HepG2 (cell line): ENCODE results near the gene SEC16A. TPM values are rescaled to one million over a fixed set of nuclear protein-coding genes. Genes with fewer than 3 reads are reported as not detected.

Experiments
- ATAC-seq: fragments of 200-7000 bp; cut with Tn5 transposase; 3 replicates; pipeline ENCODE4 v1.9.1; 2020; ENCODE audit warnings: mild to moderate bottlenecking, moderate library complexity
- BruUV-seq: library from RNA; stranded (reverse); fragments of 400-500 nt; replicated peaks from 2 replicates; lab custom pipeline; 2021; lab: Mats Ljungman, UMichigan
- CTCF ChIA-PET: fragments of 300-600 bp; formaldehyde crosslinking; extraction: SDS; loops from one replicate; lab custom pipeline; 2021; ENCODE audit warnings: low total read pairs, inconsistent platforms, low intra/inter-chr PET ratio; lab: Yijun Ruan, JAX
- POLR2A ChIA-PET: fragments of 350-600 bp; sonication (Branson Sonifier 250); formaldehyde crosslinking; loops from one replicate; lab custom pipeline; 2020; ENCODE audit warnings: antibody characterized with exemption, inconsistent platforms; lab: Yijun Ruan, JAX
- DNase-seq: peaks from one replicate; pipeline ENCODE4 v3.0.0-alpha.2; 2015; ENCODE audit warnings: low spot score
- FAIRE-seq: peaks from 3 replicates; lab custom pipeline; 2011; peaks lifted over from hg19 to GRCh38; lab: Jason Lieb, UNC
- H2AFZ ChIP-seq: one replicate; pipeline ENCODE4 v1.6.1; 2011; ENCODE audit warnings: low read length, inconsistent platforms
- H3K27ac ChIP-seq: fragments of 300-600 bp; 3 replicates; pipeline ENCODE4 v1.8.0; 2011; ENCODE audit warnings: mixed run types, mild to moderate bottlenecking, mixed read lengths, low read length, inconsistent platforms; ENCODE audit not compliant: insufficient read depth; ENCODE audit errors: extremely low read length
- H3K27me3 ChIP-seq, 2 experiments: fragments of 200-600 bp in 1 of 2; 2 replicates in 1 of 2; 3 replicates in 1 of 2; pipeline versions ENCODE4 v1.6.0 to v1.8.0; 2011; ENCODE audit warnings: low read length in 2 of 2, mild to moderate bottlenecking in 2 of 2, moderate library complexity in 2 of 2, inconsistent platforms in 1 of 2; ENCODE audit not compliant: insufficient read depth in 2 of 2, control insufficient read depth in 1 of 2
- H3K36me3 ChIP-seq, 2 experiments: fragments of 200-600 bp in 1 of 2; replicated peaks in 1 of 2; 2 replicates in 1 of 2; 3 replicates in 1 of 2; pipeline versions ENCODE4 v1.5.1 to v1.8.0; 2011; ENCODE audit warnings: low read length in 2 of 2, inconsistent platforms in 1 of 2; ENCODE audit not compliant: insufficient read depth in 2 of 2, control insufficient read depth in 1 of 2
- H3K4me1 ChIP-seq: 2 replicates; pipeline ENCODE4 v1.5.1; 2012; ENCODE audit warnings: low read length, inconsistent platforms; ENCODE audit not compliant: insufficient read depth
- H3K4me2 ChIP-seq: 2 replicates; pipeline ENCODE4 v1.6.0; 2011; ENCODE audit warnings: low read depth, low read length, inconsistent platforms
- H3K4me3 ChIP-seq, 3 experiments: fragments of 200-600 bp in 1 of 3; sonication (generic), shearing (Covaris generic) in 1 of 3; replicated peaks in 1 of 3; 2 replicates each; pipeline ENCODE4 v1.5.1; 2011 to 2016; ENCODE audit warnings: low read length in 3 of 3, inconsistent platforms in 2 of 3, low read depth in 2 of 3, mild to moderate bottlenecking in 2 of 3, control low read depth in 1 of 3, mixed read lengths in 1 of 3; ENCODE audit not compliant: insufficient read depth in 1 of 3
- H3K79me2 ChIP-seq: one replicate; pipeline ENCODE4 v1.6.1; 2011; ENCODE audit warnings: low read length, inconsistent platforms; ENCODE audit not compliant: insufficient read depth
- H3K9ac ChIP-seq: 2 replicates; pipeline ENCODE4 v1.6.0; 2011; ENCODE audit warnings: mild to moderate bottlenecking, low read depth, low read length, inconsistent platforms; ENCODE audit not compliant: insufficient read depth
- H3K9me3 ChIP-seq: 2 replicates; pipeline ENCODE4 v1.5.1; 2012; ENCODE audit warnings: mild to moderate bottlenecking, low read length
- H4K20me1 ChIP-seq: 2 replicates; pipeline ENCODE4 v1.6.0; 2011; ENCODE audit warnings: inconsistent platforms, mild to moderate bottlenecking, low read length, moderate library complexity; ENCODE audit not compliant: insufficient read depth
- DPF2 ChIP-seq: sonication (generic); formaldehyde crosslinking; IDR thresholded peaks from 2 replicates; pipeline ENCODE4 v1.4.0; 2020; ENCODE audit warnings: mild to moderate bottlenecking, low read depth, missing genetic modification reagents, borderline replicate concordance
- ERF ChIP-seq: IDR thresholded peaks from 2 replicates; pipeline ENCODE4 v1.6.1; 2018; ENCODE audit warnings: missing biosample characterization, missing genetic modification reagents
- FOXK2 ChIP-seq: fragments of 450-650 bp; IDR thresholded peaks from 2 replicates; pipeline ENCODE4 v1.6.1; 2016
- HNRNPL ChIP-seq: fragments of 200-400 bp; formaldehyde crosslinking; IDR thresholded peaks from 2 replicates; pipeline ENCODE4 v1.6.1; 2017; ENCODE audit warnings: mild to moderate bottlenecking, low read depth, low read length
- KLF9 ChIP-seq: IDR thresholded peaks from 2 replicates; pipeline ENCODE4 v1.6.1; 2016; ENCODE audit warnings: low read depth
- PAXIP1 ChIP-seq: sonication (generic); formaldehyde crosslinking; conservative IDR thresholded peaks from 2 replicates; pipeline ENCODE4 v1.4.0; 2020; ENCODE audit warnings: mild to moderate bottlenecking, missing genetic modification reagents, moderate library complexity
- SMYD3 ChIP-seq: sonication (generic); formaldehyde crosslinking; IDR thresholded peaks from 2 replicates; pipeline ENCODE4 v1.8.1; 2023; ENCODE audit warnings: mild to moderate bottlenecking, missing genetic modification reagents
- STAG1 ChIP-seq: sonication (generic); formaldehyde crosslinking; IDR thresholded peaks from 2 replicates; pipeline ENCODE4 v1.4.0; 2020; ENCODE audit warnings: missing genetic modification reagents
- ZNF382 ChIP-seq: sonication (generic); formaldehyde crosslinking; IDR thresholded peaks from 2 replicates; pipeline ENCODE4 v1.5.0; 2020; ENCODE audit warnings: missing genetic modification reagents, mild to moderate bottlenecking, borderline replicate concordance
- ZNF792 ChIP-seq: IDR thresholded peaks from 2 replicates; pipeline ENCODE4 v1.6.1; 2016
- WGBS: methylation state at CpG from one replicate; pipeline ENCODE4 v1.1.6; 2017; ENCODE audit warnings: low lambda C conversion rate; 5-methylcytosine and 5-hydroxymethylcytosine counted together
- in situ Hi-C: cut with HindIII; loops from 2 replicates; pipeline ENCODE4 v1.10.0; 2017; ENCODE audit warnings: low pct_unique_long_range_greater_than_20kb; ENCODE audit not compliant: extremely low pct_ligation_motif_present
- intact Hi-C: fragments of 100-400 bp; cut with micrococcal nuclease; formaldehyde crosslinking; loops from one replicate; pipeline ENCODE4 v1.10.0; 2022; ENCODE audit not compliant: unreplicated experiment
- polyA plus RNA-seq, 8 experiments: library from polyadenylated mRNA; depleted of rRNA in 3 of 8; stranded (reverse) in 7 of 8; unstranded in 1 of 8; fragments of >200 nt; fragmentation: Illumina TruSeq in 4 of 8; extraction: Trizol in 4 of 8; gene quantifications; 2 replicates each; pipeline versions ENCODE4 v1.2.1 to v1.2.3, GENCODE V29; 2011 to 2016; ENCODE audit warnings: low read depth in 4 of 8, missing spikeins in 1 of 8, mixed read lengths in 1 of 8; ENCODE audit not compliant: insufficient read depth in 1 of 8
- total RNA-seq, 5 experiments: library from RNA; depleted of rRNA; stranded (reverse); fragments of >200 nt; fragmentation: Illumina TruSeq; extraction: Trizol; gene quantifications; 2 replicates each; pipeline ENCODE4 v1.2.3, GENCODE V29; 2016; ENCODE audit warnings: low read depth in 1 of 5
- TF ChIP-seq, protein P1 (sequence below): sonication (generic); formaldehyde crosslinking; IDR thresholded peaks from 2 replicates; pipeline ENCODE4 v1.5.0; 2020; ENCODE audit warnings: mild to moderate bottlenecking, missing genetic modification reagents, moderate library complexity

SEC16A gene
- total and polyA plus RNA-seq, 2 of the 13 experiments (the other 11 are each of a cell fraction or from before 2014, with no cell fraction given), result 15.9 to 18.9 TPM

DNA sequence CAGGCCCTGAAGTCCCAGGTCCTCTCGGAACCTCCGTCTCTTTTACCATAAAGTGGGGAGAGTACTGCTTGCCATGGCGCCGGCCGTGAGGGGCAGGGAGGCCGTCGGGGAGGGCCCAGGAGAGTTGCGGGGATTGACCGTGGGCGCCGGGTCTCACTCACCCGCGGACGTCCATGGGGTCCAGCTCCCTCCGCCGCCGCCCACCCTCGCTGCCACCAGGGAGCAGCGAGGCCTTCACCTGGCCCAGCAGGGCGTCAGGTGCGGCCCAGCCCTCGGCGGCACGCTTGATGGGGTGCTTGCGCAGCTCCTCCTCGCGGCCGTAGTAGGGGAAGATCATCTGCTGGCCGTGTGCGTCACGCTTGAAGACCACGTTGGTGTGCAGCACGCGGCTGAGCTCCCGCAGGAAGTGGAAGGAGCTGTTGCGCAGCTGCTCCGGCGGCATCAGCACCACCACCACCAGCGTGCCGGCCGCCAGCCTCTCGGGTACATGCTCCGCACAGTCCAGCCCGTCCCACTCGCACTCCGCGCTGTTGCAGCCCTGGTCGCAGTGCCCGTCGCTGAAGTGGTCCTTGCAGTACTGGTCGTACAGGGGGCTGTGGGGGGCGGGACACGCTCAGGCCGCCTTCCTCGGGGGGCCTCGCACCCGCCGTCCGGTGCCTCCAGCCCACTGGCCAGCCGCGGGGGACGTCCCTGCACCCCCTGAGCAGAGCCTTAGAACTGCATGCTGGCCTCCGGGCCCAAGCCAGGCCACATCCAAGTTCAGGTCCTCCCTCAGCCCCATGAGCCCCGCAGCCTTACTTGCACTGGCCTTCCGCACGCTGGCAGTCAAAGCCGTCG, 21.9 kb upstream of the SEC16A start (continued):
- TF ChIP-seq PAXIP1 (CRISPR knock-in tag) (no peak), SMYD3 (CRISPR knock-in tag) (no peak), ERF (CRISPR knock-in tag) (no peak)

- Histone ChIP-seq H3K27me3 (no peaks in the 10 kb centered on the region), H2AFZ (no peak overlapping the region), H3K4me2 (no peak overlapping the region), H3K79me2 (no peaks in the 10 kb centered on the region), H3K36me3 (no peaks in the 10 kb centered on the region), H4K20me1 (no peaks in the 10 kb centered on the region), H3K9ac (no peak overlapping the region), H3K4me3 (no peak overlapping the region), H3K9me3 (no peaks in the 10 kb centered on the region), H3K27ac (no peak overlapping the region), H3K4me1 (no peaks in the 10 kb centered on the region)
- ATAC-seq (no peak), FAIRE-seq (no peak), DNase-seq (no peak)
- intact Hi-C loops (no loop called here), in situ Hi-C loops (no loop called here)
- WGBS, result 92% methylated on average over 22 of the region's 33 CpGs
- no TSS peak for BruUV-seq
- TF ChIP-seq STAG1 (CRISPR knock-in tag), result peak; percentile 24; the same call in 1 of the 2 replicates
- TF ChIP-seq ZNF382, result no peak
- TF ChIP-seq DPF2 (CRISPR knock-in tag), result no peak
- no peak for TF ChIP-seq FOXK2
- TF ChIP-seq, protein P1, sequence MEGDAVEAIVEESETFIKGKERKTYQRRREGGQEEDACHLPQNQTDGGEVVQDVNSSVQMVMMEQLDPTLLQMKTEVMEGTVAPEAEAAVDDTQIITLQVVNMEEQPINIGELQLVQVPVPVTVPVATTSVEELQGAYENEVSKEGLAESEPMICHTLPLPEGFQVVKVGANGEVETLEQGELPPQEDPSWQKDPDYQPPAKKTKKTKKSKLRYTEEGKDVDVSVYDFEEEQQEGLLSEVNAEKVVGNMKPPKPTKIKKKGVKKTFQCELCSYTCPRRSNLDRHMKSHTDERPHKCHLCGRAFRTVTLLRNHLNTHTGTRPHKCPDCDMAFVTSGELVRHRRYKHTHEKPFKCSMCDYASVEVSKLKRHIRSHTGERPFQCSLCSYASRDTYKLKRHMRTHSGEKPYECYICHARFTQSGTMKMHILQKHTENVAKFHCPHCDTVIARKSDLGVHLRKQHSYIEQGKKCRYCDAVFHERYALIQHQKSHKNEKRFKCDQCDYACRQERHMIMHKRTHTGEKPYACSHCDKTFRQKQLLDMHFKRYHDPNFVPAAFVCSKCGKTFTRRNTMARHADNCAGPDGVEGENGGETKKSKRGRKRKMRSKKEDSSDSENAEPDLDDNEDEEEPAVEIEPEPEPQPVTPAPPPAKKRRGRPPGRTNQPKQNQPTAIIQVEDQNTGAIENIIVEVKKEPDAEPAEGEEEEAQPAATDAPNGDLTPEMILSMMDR (CRISPR knock-in tag), result peak; percentile 20; the same call in 1 of the 2 replicates
- TF ChIP-seq ZNF792, result no peak
- TF ChIP-seq KLF9 (CRISPR knock-in tag), result no peak
- TF ChIP-seq HNRNPL, result 0 out of 2 replicates have a peak, but pooled peaks have one; percentile 52
- ChIA-PET CTCF (no interaction called here), POLR2A (no interaction called here)
These were observed 20.2 kb upstream of the SEC16A start for GRCh38 chr9:136502940-136503550.
